DMS 273 treated with DMSO at 0.1 percent for 48 hours (cell line): ENCODE data around the gene ALAS2.
"Not testable (repeated sequence)": the region's sequence is repeated elsewhere in the genome, so short reads cannot be mapped to it uniquely, and the experiment has no call there.

ENCODE experiments used
- DNase-seq: peaks from one replicate; lab custom pipeline; 2025; lab: John Stamatoyannopoulos, UW

The ALAS2 gene, protein sequence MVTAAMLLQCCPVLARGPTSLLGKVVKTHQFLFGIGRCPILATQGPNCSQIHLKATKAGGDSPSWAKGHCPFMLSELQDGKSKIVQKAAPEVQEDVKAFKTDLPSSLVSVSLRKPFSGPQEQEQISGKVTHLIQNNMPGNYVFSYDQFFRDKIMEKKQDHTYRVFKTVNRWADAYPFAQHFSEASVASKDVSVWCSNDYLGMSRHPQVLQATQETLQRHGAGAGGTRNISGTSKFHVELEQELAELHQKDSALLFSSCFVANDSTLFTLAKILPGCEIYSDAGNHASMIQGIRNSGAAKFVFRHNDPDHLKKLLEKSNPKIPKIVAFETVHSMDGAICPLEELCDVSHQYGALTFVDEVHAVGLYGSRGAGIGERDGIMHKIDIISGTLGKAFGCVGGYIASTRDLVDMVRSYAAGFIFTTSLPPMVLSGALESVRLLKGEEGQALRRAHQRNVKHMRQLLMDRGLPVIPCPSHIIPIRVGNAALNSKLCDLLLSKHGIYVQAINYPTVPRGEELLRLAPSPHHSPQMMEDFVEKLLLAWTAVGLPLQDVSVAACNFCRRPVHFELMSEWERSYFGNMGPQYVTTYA

DNA sequence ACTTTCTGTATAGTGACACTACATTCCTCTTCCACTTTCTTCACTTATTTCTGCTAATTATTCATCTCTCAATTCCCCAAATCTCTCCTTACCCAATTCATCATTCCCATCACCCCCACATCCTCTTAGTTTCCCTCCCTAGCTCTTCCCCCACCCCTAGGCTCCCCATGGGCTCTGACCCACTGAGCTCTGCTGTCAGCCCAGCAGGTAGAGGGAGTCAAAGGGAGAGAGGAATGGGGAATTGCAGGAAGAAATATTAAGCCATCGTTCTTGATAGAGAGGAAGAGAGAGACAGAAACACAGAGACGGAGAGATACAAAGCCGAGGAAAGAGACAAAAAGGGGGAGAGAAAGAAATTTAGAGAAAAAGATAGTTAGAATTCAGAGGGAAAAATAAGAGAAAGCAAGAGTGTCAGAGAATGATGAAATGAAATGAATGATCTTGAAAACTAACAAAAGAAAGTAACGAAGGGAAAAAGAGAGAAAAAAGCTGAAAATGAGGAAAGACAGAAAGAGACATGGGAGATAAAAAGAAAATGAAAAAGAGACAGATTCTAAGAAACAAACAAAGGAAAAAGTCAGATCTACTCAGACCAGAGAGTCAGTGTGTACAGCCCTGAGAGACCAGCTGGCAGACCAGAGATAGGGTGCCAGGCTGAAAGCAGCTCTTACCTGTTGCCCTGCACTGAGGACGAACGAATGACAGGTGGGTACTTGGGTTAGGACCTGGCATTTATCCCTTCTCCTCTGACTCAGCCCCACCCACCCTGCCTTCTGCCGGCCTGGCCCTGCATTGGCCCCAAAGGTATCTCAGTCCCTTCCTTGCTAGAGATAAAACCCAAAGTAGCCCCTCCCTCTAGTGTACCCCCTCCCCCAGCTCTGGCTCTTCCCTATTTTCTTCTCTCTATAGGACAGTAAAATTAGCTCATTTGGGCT, at the start of gene ALAS2:
Gene ALAS2 (minus strand): TSS at position 707 of the 935 bp plus-strand sequence. CDS start 4,977 bp downstream, outside the sequence.
- no peak for DNase-seq

- no peak for DNase-seq
Measured at GRCh38 chrX:55074851-55075467, 44.2 kb upstream of the ALAS2 start, which contains the start of gene PAGE2B. PAGE2B (plus strand) TSS chrX:55075030; CDS start chrX:55076042, 1,012 bp downstream.

GRCh38 chrX:55072286-55072685, 41.5 kb upstream of the ALAS2 start:
- DNase-seq: no peak

DNA sequence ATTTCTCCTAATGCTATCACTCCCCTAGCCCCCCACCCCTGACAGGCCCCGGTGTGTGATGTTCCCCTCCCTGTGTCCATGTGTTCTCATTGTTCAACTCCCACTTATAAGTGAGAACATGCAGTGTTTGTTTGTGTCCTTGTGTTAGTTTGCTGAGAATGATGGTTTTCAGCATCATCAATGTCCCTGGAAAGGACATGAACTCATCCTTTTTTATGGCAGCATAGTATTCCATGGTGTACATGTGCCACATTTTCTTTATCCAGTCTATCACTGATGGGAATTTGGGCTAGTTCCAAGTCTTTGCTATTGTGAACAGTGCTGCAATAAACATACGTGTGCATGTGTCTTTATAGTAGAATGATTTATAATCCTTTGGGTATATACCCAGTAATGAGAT, 36.4 kb upstream of the ALAS2 start:
- DNase-seq: not testable (repeated sequence)

- no peak for DNase-seq
Measured at GRCh38 chrX:55057675-55058249, 27.0 kb upstream of the ALAS2 start.

DNA sequence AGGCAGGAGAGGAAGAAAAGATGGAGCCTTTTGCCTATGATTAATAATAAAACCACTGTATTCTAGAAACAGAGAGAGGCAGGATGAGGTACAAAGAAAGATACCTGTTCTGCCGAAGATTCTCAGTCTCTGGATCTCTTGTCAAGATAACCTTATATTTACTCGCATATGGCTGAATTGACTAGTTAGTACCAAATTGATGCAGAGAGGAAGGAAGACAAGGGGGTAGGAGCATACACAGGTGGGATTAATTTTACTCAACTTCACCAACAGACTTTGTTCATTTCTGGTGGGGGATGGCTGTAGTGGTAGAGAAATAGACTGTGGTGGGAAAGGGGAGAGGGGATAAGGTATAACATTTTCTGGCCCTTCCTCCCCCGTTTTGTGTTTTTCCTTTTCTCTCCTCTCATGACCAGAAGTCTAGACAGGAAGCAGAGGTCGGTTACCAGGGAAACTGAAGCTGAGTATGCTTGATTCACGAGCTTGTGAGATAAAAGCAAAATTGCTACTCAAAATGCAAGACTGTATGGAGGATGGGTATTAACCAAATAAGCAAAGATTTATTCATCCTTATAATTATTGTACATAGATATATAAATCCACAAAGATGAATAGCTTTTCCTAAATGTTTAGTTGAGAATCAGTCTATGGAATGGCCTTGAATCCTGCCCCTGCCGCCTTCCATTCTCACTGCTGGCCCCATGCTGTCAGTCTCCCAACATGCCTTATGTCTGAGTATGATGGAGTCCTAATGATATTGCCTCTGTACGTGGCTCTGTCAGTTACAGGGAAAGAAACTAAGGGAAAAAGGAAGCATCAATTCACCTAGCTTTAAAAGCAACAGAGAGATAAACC, 26.3 kb upstream of the ALAS2 start:
- no peak for DNase-seq

DNA sequence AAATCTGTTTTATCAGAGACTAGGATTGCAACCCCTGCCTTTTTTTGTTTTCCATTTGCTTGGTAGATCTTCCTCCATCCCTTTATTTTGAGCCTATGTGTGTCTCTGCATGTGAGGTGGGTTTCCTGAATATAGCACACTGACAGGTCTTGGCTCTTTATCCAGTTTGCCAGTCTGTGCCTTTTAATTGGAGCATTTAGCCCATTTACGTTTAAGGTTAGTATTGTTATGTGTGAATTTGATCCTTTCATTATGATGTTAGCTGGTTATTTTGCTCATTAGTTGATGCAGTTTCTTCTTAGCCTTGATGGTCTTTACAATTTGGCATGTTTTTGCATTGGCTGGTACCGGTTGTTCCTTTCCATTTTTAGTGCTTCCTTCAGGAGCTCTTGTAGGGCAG, 19.8 kb upstream of the ALAS2 start:
- not testable (repeated sequence) for DNase-seq

DNA sequence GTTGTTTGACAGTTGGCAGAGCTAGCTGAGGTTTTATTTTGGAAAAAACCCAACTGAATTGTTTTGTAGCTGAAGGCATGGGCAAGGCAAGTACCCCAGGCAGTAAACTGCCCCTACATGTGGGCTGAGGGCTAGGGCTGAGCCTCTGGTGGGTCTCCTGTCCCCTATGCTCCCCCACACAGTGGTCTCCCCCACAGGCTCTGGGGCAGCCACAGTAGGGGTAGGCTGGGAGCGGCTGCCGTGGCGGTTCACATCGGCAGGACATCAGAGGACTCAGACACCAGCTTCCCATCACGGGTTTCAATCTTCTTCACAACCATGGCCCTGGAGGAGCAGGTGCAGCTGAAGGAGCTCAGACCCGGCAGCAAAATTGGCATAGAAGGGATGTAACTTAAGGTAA, 10.7 kb upstream of the ALAS2 start:
- no peak for DNase-seq

DNA sequence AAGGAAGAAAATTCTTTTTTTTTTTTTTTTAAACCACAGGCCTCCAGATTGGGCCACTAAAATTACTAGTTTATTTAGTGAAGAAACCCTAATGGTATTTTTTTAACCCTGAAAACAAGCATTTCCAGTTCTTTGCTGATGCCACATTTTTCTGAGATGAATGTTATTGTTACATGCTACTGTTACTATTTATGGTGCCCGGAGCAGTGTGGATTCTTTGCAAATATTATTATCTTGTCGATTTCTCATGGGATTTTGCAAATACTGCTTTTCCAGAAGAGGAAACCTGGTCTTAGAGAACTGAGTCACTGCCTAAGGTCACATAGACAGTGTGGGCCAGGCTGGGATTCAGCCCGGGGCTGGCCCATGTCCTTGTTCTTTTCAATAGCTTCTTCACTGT, 8.7 kb upstream of the ALAS2 start:
- DNase-seq: no peak

DNA sequence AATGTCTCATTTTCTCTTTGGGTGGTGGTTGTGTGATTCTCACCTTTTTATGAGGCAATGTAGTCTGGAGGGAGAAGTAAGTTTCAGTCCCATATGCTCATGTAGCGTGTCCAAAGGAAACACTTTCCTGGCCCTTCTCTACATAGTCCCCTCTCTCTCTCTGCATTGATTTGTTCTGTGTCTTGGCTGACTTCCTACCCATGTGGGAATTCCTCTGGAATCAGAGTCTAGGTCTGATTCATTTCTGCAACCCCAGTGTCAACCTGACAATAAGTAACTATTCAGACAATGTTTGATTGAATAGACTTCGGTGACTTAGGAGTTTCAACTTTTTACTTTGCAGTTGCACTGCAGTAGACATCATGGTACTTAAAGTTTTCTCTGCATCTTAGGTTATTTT, 2.7 kb upstream of the ALAS2 start:
- no peak for DNase-seq

DNA sequence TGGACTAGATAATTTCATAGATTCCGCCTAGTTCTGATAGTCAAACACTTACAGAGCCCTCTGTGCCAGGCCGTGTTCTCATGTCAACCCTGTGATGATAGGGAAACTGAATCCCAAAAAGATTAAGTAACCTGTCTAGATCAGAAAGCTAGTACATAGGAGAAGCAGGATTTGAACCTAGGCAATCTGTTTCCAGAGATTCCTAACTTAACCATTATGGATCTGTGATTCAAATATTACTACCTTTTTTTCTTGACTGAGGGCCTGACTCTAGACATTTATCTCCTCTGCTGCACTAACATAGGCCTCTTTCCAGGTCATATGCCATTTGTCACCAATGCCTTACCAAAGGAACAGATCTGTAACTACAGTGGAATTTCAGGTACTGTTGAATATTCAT, 1.5 kb downstream of the ALAS2 start:
- no peak for DNase-seq

- DNase-seq: no peak
Measured at GRCh38 chrX:55028611-55029010, 2.2 kb downstream of the ALAS2 start.

DNA sequence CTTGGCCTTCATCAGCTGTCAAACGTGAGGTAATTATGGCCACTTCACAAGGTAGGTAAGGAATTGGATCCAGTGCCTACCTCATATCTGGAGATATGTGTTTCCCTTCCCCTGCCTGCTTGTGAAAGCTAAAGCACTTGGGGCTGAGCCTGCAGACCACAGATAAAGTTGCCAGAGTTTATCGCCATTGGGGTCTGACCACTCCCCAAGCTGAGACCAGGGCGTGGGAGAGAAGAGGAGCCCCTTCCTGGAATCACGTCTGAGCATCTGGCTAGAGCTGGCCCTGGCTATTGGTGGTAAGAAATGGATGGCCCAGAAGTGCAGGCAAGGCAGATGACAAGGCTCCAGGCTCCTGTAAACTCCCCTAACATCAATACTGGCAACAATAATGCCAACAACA, 2.7 kb downstream of the ALAS2 start:
- DNase-seq: no peak

DNA sequence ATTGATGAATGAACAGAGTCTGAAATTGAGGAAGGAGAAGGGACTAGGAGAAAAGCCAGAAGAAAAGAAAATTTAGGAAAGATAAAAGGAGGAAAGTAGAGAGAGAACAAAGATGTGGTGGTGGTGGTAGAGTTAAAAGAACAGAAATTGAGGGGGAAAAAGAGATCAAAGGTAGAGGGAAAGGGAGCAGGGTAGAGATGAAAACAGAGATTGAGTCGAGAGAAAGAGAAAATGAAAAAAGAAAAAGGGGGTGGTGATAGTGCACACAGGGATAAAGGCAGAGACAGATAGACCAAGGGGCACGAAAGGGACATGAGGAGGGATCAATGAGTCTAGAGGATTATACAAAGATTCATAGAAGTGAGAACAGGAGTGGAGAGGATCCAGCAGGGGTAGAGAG, 3.9 kb downstream of the ALAS2 start:
- DNase-seq: no peak

- DNase-seq: no peak
Measured at GRCh38 chrX:55026143-55026542, 4.6 kb downstream of the ALAS2 start.

- no peak for DNase-seq
Measured at GRCh38 chrX:55014897-55015299, 15.9 kb downstream of the ALAS2 start.

GRCh38 chrX:55011294-55011693, 19.5 kb downstream of the ALAS2 start:
- no peak for DNase-seq

- no peak for DNase-seq
Measured at GRCh38 chrX:55008571-55009358, 22.0 kb downstream of the ALAS2 start.

- DNase-seq: no peak
Measured at GRCh38 chrX:55007656-55008055, 23.1 kb downstream of the ALAS2 start.
